ENCODE results near the gene ASPSCR1.

GRCh38 chr17:82060001-82060380, 82.6 kb downstream of the ASPSCR1 start:
- no peak for TF ChIP-seq CTCF (conservative IDR thresholded peaks at IDR 0.05)
- TF ChIP-seq ZFX (IDR thresholded peaks at IDR 0.05): no peak

Measured in C4-2B (cell line).